Breast epithelium (tissue), 3 donors: ENCODE results near the gene UGT1A4.

ENCODE experiments used
- POLR2A ChIP-seq: fragments of 450-650 bp; IDR thresholded peaks from one replicate; pipeline ENCODE4 v1.6.1; 2016; ENCODE audit warnings: antibody characterized with exemption, mild to moderate bottlenecking, moderate library complexity
- POLR2AphosphoS5 ChIP-seq, 3 donors: sonication (generic); formaldehyde crosslinking; IDR thresholded peaks; one replicate each; pipeline ENCODE4 v1.6.1; 2017; ENCODE audit warnings: antibody characterized with exemption in 3 of 3
- TF ChIP-seq, protein P1 (sequence below), 3 donors: fragments of 450-650 bp; IDR thresholded peaks; one replicate each; pipeline ENCODE4 v1.5.1; 2016 to 2017; ENCODE audit warnings: antibody characterized with exemption in 3 of 3, mild to moderate bottlenecking in 3 of 3, moderate library complexity in 3 of 3

DNA sequence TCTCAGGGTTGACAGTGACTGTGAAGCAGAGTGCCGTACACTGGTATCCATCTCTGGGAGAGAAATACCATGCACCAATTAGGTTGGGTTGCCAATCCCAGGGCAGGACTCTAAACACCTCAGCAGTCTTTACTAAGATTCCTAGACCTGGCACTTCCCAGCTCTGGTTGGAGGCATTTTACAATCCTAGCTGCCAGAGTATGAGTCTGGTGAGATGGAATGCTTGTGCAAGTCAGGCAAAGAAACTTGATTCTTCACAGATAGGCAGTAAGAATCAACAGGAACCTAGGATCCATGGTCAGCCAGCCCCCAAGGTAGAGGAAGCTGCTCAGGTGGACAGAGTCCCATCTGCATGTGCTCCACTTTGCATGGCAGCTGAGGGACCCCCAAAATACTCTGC, 11.8 kb upstream of the UGT1A4 start:
- TF ChIP-seq, protein P1, sequence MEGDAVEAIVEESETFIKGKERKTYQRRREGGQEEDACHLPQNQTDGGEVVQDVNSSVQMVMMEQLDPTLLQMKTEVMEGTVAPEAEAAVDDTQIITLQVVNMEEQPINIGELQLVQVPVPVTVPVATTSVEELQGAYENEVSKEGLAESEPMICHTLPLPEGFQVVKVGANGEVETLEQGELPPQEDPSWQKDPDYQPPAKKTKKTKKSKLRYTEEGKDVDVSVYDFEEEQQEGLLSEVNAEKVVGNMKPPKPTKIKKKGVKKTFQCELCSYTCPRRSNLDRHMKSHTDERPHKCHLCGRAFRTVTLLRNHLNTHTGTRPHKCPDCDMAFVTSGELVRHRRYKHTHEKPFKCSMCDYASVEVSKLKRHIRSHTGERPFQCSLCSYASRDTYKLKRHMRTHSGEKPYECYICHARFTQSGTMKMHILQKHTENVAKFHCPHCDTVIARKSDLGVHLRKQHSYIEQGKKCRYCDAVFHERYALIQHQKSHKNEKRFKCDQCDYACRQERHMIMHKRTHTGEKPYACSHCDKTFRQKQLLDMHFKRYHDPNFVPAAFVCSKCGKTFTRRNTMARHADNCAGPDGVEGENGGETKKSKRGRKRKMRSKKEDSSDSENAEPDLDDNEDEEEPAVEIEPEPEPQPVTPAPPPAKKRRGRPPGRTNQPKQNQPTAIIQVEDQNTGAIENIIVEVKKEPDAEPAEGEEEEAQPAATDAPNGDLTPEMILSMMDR (IDR thresholded peaks at IDR 0.05), result no peak
- TF ChIP-seq POLR2A, result no peak
- no peak for TF ChIP-seq POLR2AphosphoS5 (IDR thresholded peaks at IDR 0.05)
